Loucy (cell line): ENCODE measurements around the gene UCHL5.

Experiments
- EZH2phosphoT487 ChIP-seq: fragments of 200-600 bp; IDR thresholded peaks from 2 replicates; pipeline ENCODE4 v1.6.1; 2018; ENCODE audit warnings: antibody characterized with exemption, mild to moderate bottlenecking, moderate library complexity, borderline replicate concordance
- TF ChIP-seq, protein P1 (sequence below): fragments of 200-600 bp; sonication (generic); conservative IDR thresholded peaks from 2 replicates; pipeline ENCODE4 v1.5.1; 2014; ENCODE audit warnings: mild to moderate bottlenecking, antibody characterized with exemption, low read length

DNA sequence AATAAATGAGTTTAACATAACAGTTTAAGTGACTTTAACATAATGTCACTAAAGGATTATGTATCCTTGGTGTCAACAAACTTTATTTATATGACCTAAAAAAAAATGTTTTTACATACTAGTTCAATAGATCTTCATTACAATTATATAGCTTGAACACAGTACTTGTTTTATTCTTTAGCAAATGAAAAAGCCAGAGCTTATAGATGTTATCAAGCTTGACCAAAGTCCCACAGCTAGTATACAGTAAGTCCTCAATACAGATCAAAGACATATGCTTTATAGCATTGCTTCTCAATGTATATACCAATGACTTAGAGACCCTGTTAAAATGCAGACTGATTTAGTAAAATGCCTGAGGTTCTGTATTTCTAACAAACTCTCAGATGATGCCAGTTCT is 42.4 kb downstream of the UCHL5 start:
- TF ChIP-seq, protein P1, sequence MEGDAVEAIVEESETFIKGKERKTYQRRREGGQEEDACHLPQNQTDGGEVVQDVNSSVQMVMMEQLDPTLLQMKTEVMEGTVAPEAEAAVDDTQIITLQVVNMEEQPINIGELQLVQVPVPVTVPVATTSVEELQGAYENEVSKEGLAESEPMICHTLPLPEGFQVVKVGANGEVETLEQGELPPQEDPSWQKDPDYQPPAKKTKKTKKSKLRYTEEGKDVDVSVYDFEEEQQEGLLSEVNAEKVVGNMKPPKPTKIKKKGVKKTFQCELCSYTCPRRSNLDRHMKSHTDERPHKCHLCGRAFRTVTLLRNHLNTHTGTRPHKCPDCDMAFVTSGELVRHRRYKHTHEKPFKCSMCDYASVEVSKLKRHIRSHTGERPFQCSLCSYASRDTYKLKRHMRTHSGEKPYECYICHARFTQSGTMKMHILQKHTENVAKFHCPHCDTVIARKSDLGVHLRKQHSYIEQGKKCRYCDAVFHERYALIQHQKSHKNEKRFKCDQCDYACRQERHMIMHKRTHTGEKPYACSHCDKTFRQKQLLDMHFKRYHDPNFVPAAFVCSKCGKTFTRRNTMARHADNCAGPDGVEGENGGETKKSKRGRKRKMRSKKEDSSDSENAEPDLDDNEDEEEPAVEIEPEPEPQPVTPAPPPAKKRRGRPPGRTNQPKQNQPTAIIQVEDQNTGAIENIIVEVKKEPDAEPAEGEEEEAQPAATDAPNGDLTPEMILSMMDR: no peak
- TF ChIP-seq EZH2phosphoT487: no peak
